ENCODE data around the gene SPNS3.

SPNS3 gene

DNA sequence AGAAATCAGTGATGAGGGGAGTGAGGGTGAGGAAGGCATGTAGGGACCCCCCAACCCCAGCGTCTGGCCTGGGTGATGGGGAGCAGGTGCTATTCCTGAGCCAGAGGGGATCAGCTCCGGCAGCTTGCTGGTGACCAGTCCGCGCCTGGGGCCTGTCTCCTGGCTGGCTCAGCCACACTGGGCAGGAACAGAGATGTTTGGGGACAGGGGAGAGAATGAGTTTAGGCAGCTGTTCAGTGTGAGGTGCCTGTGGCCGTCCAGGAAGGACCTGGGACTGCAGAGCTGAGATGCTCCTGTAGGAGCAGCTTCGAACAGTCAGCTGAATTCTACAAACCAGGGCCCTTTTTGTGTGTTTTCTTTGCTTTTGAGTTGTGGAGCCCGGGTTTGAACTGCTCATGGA is 41.7 kb downstream of the SPNS3 start:
- no peak for DNase-seq
- Histone ChIP-seq H4K12ac (ENCODE audit: low read depth, low read length) (peak overlapping the region; percentile 2), H3K36me3 (ENCODE audit: control insufficient read depth in 1 of 2, insufficient read depth in 2 of 2, low read length in 2 of 2) (no peaks in the 10 kb centered on the region), H3K4ac (ENCODE audit: low read depth, low read length) (peak overlapping the region; percentile 84), H2AK5ac (ENCODE audit: low read length) (peak overlapping the region; percentile 89), H3K4me2 (ENCODE audit: low read length) (peak overlapping the region; percentile 37), H3K9me3 (ENCODE audit: insufficient read depth, low read depth, low read length) (peaks cover 4% of the 10 kb centered on the region), H3K79me1 (ENCODE audit: low read length) (peaks cover 68% of the 10 kb centered on the region), H3K9ac (ENCODE audit: low read length) (peak overlapping the region; percentile 64), H3K18ac (ENCODE audit: low read length) (peak overlapping the region; percentile 91), H3K79me2 (ENCODE audit: control insufficient read depth, insufficient read depth, low read length, poor library complexity) (peaks cover 26% of the 10 kb centered on the region), H4K91ac (ENCODE audit: low read depth, low read length) (peak overlapping the region; percentile 98), H4K8ac (ENCODE audit: low read depth, low read length) (peak overlapping the region; percentile 80), H3K27ac (ENCODE audit: low read depth, low read length) (peak overlapping the region; percentile 99), H2AFZ (ENCODE audit: insufficient read depth, low read length, poor library complexity) (peak overlapping the region; percentile 46), H3K27me3 (ENCODE audit: insufficient read depth, low read length) (no peaks in the 10 kb centered on the region), H2BK5ac (ENCODE audit: low read depth, low read length, poor library complexity) (peak overlapping the region; percentile 93), H2BK120ac (ENCODE audit: insufficient read depth, low read length, poor library complexity) (peak overlapping the region; percentile 98), H3K23ac (ENCODE audit: low read length) (no peak overlapping the region), H3K14ac (ENCODE audit: low read length) (peak overlapping the region; percentile 93), H3K4me3 (ENCODE audit: low read depth, low read length) (no peak overlapping the region), H3K4me1 (ENCODE audit: control insufficient read depth in 1 of 2, insufficient read depth in 2 of 2, low read length in 2 of 2) (peaks cover 39 to 52% of the 10 kb centered on the region in 2 experiments), H2BK12ac (ENCODE audit: low read length) (peak overlapping the region; percentile 99)
- WGBS (ENCODE audit: extremely low coverage, insufficient coverage, insufficient read length) = no CpG with 5 or more reads among the region's 7 CpGs

DNA sequence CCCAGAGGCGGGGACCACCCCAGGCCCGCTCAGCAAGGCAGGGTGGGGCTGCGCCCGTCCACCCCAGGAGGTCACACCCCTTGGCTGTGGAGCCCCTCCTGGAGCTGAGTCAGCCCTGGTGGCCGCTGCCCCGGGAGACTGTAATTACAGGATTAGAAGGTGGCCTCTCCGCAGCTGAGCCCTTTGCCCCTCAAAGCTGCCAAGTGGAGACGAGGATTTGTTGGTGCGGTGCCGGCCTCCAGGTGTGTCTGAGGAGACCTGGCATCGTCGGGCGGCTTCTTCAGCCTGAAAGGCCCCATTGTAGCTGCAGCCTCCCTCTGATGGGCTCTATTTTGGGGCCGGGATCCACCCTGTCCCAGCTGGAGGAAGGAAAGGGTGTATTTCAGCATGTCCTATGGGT is 42.3 kb downstream of the SPNS3 start:
- peak overlapping the region; percentile 98 for H2BK120ac ChIP-seq (ENCODE audit: insufficient read depth, low read length, poor library complexity)
- H4K12ac ChIP-seq (ENCODE audit: low read depth, low read length) = peak overlapping the region; percentile 20
- H2BK5ac ChIP-seq (ENCODE audit: low read depth, low read length, poor library complexity) = peak overlapping the region; percentile 93
- H2AK5ac ChIP-seq (ENCODE audit: low read length) = peak overlapping the region; percentile 83
- H3K4me2 ChIP-seq (ENCODE audit: low read length) = peak overlapping the region; percentile 37
- peaks cover 44 to 54% of the 10 kb centered on the region in 2 experiments for H3K4me1 ChIP-seq (ENCODE audit: control insufficient read depth in 1 of 2, insufficient read depth in 2 of 2, low read length in 2 of 2)
- H3K18ac ChIP-seq (ENCODE audit: low read length) = peak overlapping the region; percentile 91
- peak overlapping the region; percentile 98 for H4K91ac ChIP-seq (ENCODE audit: low read depth, low read length)
- peak overlapping the region; percentile 99 for H2BK12ac ChIP-seq (ENCODE audit: low read length)
- H2AFZ ChIP-seq (ENCODE audit: insufficient read depth, low read length, poor library complexity) = peak overlapping the region; percentile 46
- peak overlapping the region; percentile 93 for H3K14ac ChIP-seq (ENCODE audit: low read length)
- H3K4me3 ChIP-seq (ENCODE audit: low read depth, low read length) = no peak overlapping the region
- H3K36me3 ChIP-seq (ENCODE audit: control insufficient read depth in 1 of 2, insufficient read depth in 2 of 2, low read length in 2 of 2) = no peaks in the 10 kb centered on the region
- H3K23ac ChIP-seq (ENCODE audit: low read length) = no peak overlapping the region
- DNase-seq = no peak
- peak overlapping the region; percentile 99 for H3K27ac ChIP-seq (ENCODE audit: low read depth, low read length)
- H3K79me2 ChIP-seq (ENCODE audit: control insufficient read depth, insufficient read depth, low read length, poor library complexity) = peaks cover 26% of the 10 kb centered on the region
- WGBS (ENCODE audit: extremely low coverage, insufficient coverage, insufficient read length) = no CpG with 5 or more reads among the region's 14 CpGs
- H4K8ac ChIP-seq (ENCODE audit: low read depth, low read length) = peak overlapping the region; percentile 80
- H3K79me1 ChIP-seq (ENCODE audit: low read length) = peaks cover 73% of the 10 kb centered on the region
- H3K9ac ChIP-seq (ENCODE audit: low read length) = peak overlapping the region; percentile 64
- peak overlapping the region; percentile 84 for H3K4ac ChIP-seq (ENCODE audit: low read depth, low read length)
- peaks cover 4% of the 10 kb centered on the region for H3K9me3 ChIP-seq (ENCODE audit: insufficient read depth, low read depth, low read length)
- no peaks in the 10 kb centered on the region for H3K27me3 ChIP-seq (ENCODE audit: insufficient read depth, low read length)

DNA sequence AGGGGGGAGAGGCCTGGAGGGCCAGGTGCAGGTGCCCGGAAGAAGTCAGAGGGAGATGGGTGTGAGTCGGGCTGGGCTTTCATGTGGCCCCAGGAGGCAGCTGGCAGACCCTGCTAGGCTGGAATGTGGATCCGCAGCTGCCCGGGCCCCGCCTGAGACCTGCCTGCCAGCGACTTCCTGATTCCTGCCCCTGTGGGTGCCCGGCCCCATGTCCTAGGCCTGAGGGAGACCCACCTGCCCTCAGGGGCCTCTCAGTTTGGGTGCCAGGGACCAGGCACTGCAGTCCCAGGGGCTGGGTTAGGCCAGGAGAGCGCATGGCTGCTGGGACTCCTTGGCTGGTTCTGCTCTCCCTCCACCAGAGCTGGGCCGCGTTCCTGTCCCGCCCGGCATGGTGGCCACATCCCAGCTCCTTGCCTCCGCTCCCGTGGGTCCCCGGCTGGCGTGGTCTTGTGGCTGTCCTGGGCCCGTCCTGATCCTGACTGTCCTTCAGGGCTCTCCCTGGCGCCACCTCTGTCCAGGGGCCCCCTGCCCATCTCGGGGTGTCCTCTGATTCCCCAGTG is 42.9 kb downstream of the SPNS3 start:
- no CpG with 5 or more reads among the region's 19 CpGs for WGBS (ENCODE audit: extremely low coverage, insufficient coverage, insufficient read length)
- Histone ChIP-seq H3K4ac (ENCODE audit: low read depth, low read length) (peak overlapping the region; percentile 84), H3K14ac (ENCODE audit: low read length) (peak overlapping the region; percentile 93), H4K8ac (ENCODE audit: low read depth, low read length) (peak overlapping the region; percentile 80), H3K27ac (ENCODE audit: low read depth, low read length) (peak overlapping the region; percentile 99), H4K12ac (ENCODE audit: low read depth, low read length) (peak overlapping the region; percentile 10), H2BK12ac (ENCODE audit: low read length) (peak overlapping the region; percentile 99), H3K27me3 (ENCODE audit: insufficient read depth, low read length) (no peaks in the 10 kb centered on the region), H2AK5ac (ENCODE audit: low read length) (peak overlapping the region; percentile 83), H3K4me3 (ENCODE audit: low read depth, low read length) (no peak overlapping the region), H4K91ac (ENCODE audit: low read depth, low read length) (peak overlapping the region; percentile 98), H3K18ac (ENCODE audit: low read length) (peak overlapping the region; percentile 91), H3K9ac (ENCODE audit: low read length) (no peak overlapping the region), H3K79me1 (ENCODE audit: low read length) (peaks cover 76% of the 10 kb centered on the region), H3K9me3 (ENCODE audit: insufficient read depth, low read depth, low read length) (peaks cover 4% of the 10 kb centered on the region), H3K36me3 (ENCODE audit: control insufficient read depth in 1 of 2, insufficient read depth in 2 of 2, low read length in 2 of 2) (no peaks in the 10 kb centered on the region), H3K4me2 (ENCODE audit: low read length) (peak overlapping the region; percentile 0), H3K79me2 (ENCODE audit: control insufficient read depth, insufficient read depth, low read length, poor library complexity) (peaks cover 26% of the 10 kb centered on the region), H2BK5ac (ENCODE audit: low read depth, low read length, poor library complexity) (peak overlapping the region; percentile 93), H3K23ac (ENCODE audit: low read length) (no peak overlapping the region), H2BK120ac (ENCODE audit: insufficient read depth, low read length, poor library complexity) (peak overlapping the region; percentile 98), H2AFZ (ENCODE audit: insufficient read depth, low read length, poor library complexity) (peak overlapping the region; percentile 46), H3K4me1 (ENCODE audit: control insufficient read depth in 1 of 2, insufficient read depth in 2 of 2, low read length in 2 of 2) (peaks cover 49 to 60% of the 10 kb centered on the region in 2 experiments)
- DNase-seq = peak in 1 of 2 donors; percentile 45

DNA sequence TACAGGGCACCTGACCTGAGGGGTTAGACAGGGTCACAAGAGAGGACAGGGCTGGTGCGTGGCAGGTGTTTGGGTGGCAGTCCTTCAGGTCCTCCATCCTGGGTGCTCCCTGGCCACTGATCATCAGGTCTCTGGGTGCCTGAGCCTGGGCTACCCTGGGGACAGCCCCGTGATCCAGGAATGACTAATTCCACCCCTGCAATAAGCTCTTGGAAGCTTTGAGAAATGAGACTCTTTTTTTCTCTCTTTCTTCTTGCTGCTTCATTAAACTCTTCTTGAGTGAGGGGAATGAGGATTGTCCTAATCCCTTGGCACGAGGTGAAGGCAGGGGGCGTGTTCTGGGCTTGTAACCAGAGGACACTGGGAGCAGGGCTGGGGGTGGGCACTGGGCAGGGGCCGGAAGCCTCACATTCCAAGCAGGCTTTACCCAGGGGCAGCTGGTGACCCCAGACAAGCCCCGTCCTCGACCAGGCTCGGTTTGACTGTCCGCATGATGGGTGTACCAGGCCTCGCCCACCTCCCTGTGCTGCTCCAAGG is 43.6 kb downstream of the SPNS3 start:
- peak overlapping the region; percentile 93 for H3K14ac ChIP-seq (ENCODE audit: low read length)
- H4K8ac ChIP-seq (ENCODE audit: low read depth, low read length) = peak overlapping the region; percentile 80
- no peak overlapping the region for H3K4me2 ChIP-seq (ENCODE audit: low read length)
- peak overlapping the region; percentile 98 for H2BK120ac ChIP-seq (ENCODE audit: insufficient read depth, low read length, poor library complexity)
- H2BK5ac ChIP-seq (ENCODE audit: low read depth, low read length, poor library complexity) = peak overlapping the region; percentile 93
- H2AFZ ChIP-seq (ENCODE audit: insufficient read depth, low read length, poor library complexity) = peak overlapping the region; percentile 47
- no peak for DNase-seq
- no peak overlapping the region for H3K4me3 ChIP-seq (ENCODE audit: low read depth, low read length)
- no peak overlapping the region for H4K12ac ChIP-seq (ENCODE audit: low read depth, low read length)
- no peaks in the 10 kb centered on the region for H3K27me3 ChIP-seq (ENCODE audit: insufficient read depth, low read length)
- H3K23ac ChIP-seq (ENCODE audit: low read length) = no peak overlapping the region
- H3K4me1 ChIP-seq (ENCODE audit: control insufficient read depth in 1 of 2, insufficient read depth in 2 of 2, low read length in 2 of 2) = peaks cover 53 to 59% of the 10 kb centered on the region in 2 experiments
- peak overlapping the region; percentile 99 for H2BK12ac ChIP-seq (ENCODE audit: low read length)
- H2AK5ac ChIP-seq (ENCODE audit: low read length) = peak overlapping the region; percentile 92
- H3K18ac ChIP-seq (ENCODE audit: low read length) = peak overlapping the region; percentile 91
- H3K9ac ChIP-seq (ENCODE audit: low read length) = no peak overlapping the region
- no CpG with 5 or more reads among the region's 10 CpGs for WGBS (ENCODE audit: extremely low coverage, insufficient coverage, insufficient read length)
- peak overlapping the region; percentile 98 for H4K91ac ChIP-seq (ENCODE audit: low read depth, low read length)
- peaks cover 76% of the 10 kb centered on the region for H3K79me1 ChIP-seq (ENCODE audit: low read length)
- peaks cover 4% of the 10 kb centered on the region for H3K9me3 ChIP-seq (ENCODE audit: insufficient read depth, low read depth, low read length)
- H3K4ac ChIP-seq (ENCODE audit: low read depth, low read length) = peak overlapping the region; percentile 84
- H3K36me3 ChIP-seq (ENCODE audit: control insufficient read depth in 1 of 2, insufficient read depth in 2 of 2, low read length in 2 of 2) = no peaks in the 10 kb centered on the region
- peak overlapping the region; percentile 99 for H3K27ac ChIP-seq (ENCODE audit: low read depth, low read length)
- peaks cover 26% of the 10 kb centered on the region for H3K79me2 ChIP-seq (ENCODE audit: control insufficient read depth, insufficient read depth, low read length, poor library complexity)

Data from trophoblast cell (in vitro differentiated cells and primary cell).